HepG2 (cell line): Measurements from ENCODE around the gene PSENEN. TPM values are rescaled to one million over a fixed set of nuclear protein-coding genes. Genes with fewer than 3 reads are reported as not detected.

ENCODE experiments used
- ARID5B ChIP-seq: IDR thresholded peaks from 2 replicates; pipeline ENCODE4 v1.4.0; 2020; ENCODE audit warnings: mild to moderate bottlenecking, missing genetic modification reagents
- MBNL3 ChIP-seq: fragments of 250-450 bp; sonication (Bioruptor Pico); conservative IDR thresholded peaks from 2 replicates; pipeline ENCODE4 v1.8.0; 2022; ENCODE audit warnings: mild to moderate bottlenecking, inconsistent platforms
- MEF2D ChIP-seq: sonication (generic); formaldehyde crosslinking; IDR thresholded peaks from 2 replicates; pipeline ENCODE4 v1.5.1; 2020; ENCODE audit warnings: mild to moderate bottlenecking, missing genetic modification reagents
- NONO ChIP-seq, 2 experiments: fragments of 450-650 bp in 1 of 2; sonication (generic) in 1 of 2; formaldehyde crosslinking in 1 of 2; IDR thresholded peaks in 1 of 2; conservative IDR thresholded peaks in 1 of 2; 2 replicates each; pipeline versions ENCODE4 v1.6.1 to v1.8.0; 2017 to 2022; ENCODE audit warnings: mild to moderate bottlenecking in 1 of 2, missing genetic modification reagents in 1 of 2, moderate library complexity in 1 of 2
- RFX3 ChIP-seq: IDR thresholded peaks from 2 replicates; pipeline ENCODE4 v1.6.1; 2016; ENCODE audit warnings: missing biosample characterization, missing genetic modification reagents
- SRSF9 ChIP-seq: fragments of 200-400 bp; formaldehyde crosslinking; IDR thresholded peaks from 2 replicates; pipeline ENCODE4 v1.6.1; 2018; ENCODE audit warnings: borderline replicate concordance, mild to moderate bottlenecking, low read depth, low read length; ENCODE audit not compliant: insufficient read depth, poor library complexity, severe bottlenecking
- TARDBP ChIP-seq: sonication (generic); formaldehyde crosslinking; IDR thresholded peaks from 2 replicates; pipeline ENCODE4 v1.8.0; 2022; ENCODE audit warnings: mild to moderate bottlenecking, missing genetic modification reagents
- THAP9 ChIP-seq: sonication (generic); formaldehyde crosslinking; IDR thresholded peaks from 2 replicates; pipeline ENCODE4; 2020; ENCODE audit warnings: missing genetic modification reagents, mild to moderate bottlenecking, borderline replicate concordance
- ZNF562 ChIP-seq: sonication (generic); formaldehyde crosslinking; IDR thresholded peaks from 2 replicates; pipeline ENCODE4 v1.8.0; 2022; ENCODE audit warnings: missing genetic modification reagents, borderline replicate concordance
- ZNF788 ChIP-seq: sonication (generic); formaldehyde crosslinking; IDR thresholded peaks from 2 replicates; pipeline ENCODE4 v1.5.0; 2020; ENCODE audit warnings: mild to moderate bottlenecking, missing genetic modification reagents, borderline replicate concordance
- polyA plus RNA-seq, 8 experiments: library from polyadenylated mRNA; depleted of rRNA in 3 of 8; stranded (reverse) in 7 of 8; unstranded in 1 of 8; fragments of >200 nt; fragmentation: Illumina TruSeq in 4 of 8; extraction: Trizol in 4 of 8; gene quantifications; 2 replicates each; pipeline versions ENCODE4 v1.2.1 to v1.2.3, GENCODE V29; 2011 to 2016; ENCODE audit warnings: low read depth in 4 of 8, missing spikeins in 1 of 8, mixed read lengths in 1 of 8; ENCODE audit not compliant: insufficient read depth in 1 of 8
- total RNA-seq, 5 experiments: library from RNA; depleted of rRNA; stranded (reverse); fragments of >200 nt; fragmentation: Illumina TruSeq; extraction: Trizol; gene quantifications; 2 replicates each; pipeline ENCODE4 v1.2.3, GENCODE V29; 2016; ENCODE audit warnings: low read depth in 1 of 5
- TF ChIP-seq, protein P1 (sequence below): IDR thresholded peaks from 2 replicates; pipeline ENCODE4 v1.6.1; 2016; ENCODE audit warnings: missing compliant biosample characterization, missing genetic modification reagents, borderline replicate concordance
- TF ChIP-seq, protein P2 (sequence below): sonication (generic); formaldehyde crosslinking; IDR thresholded peaks from 2 replicates; pipeline ENCODE4 v1.4.0; 2020; ENCODE audit warnings: low read depth, mild to moderate bottlenecking, missing genetic modification reagents
- TF ChIP-seq, protein P3 (sequence below): sonication (generic); formaldehyde crosslinking; IDR thresholded peaks from 2 replicates; pipeline ENCODE4 v1.4.0; 2020; ENCODE audit warnings: mild to moderate bottlenecking, low read depth, missing genetic modification reagents
- TF ChIP-seq, protein P4 (sequence below): IDR thresholded peaks from 2 replicates; pipeline ENCODE4 v1.6.1; 2012; ENCODE audit warnings: low read depth, low read length, improper control_type of control experiment

The PSENEN gene
- total and polyA plus RNA-seq, 2 of the 13 experiments (the other 11 are each of a cell fraction or from before 2014, with no cell fraction given), result 16.9 to 34.2 TPM

GRCh38 chr19:35748106-35749020, 2.9 kb downstream of the PSENEN start, which contains the start of gene LIN37 (continued):
- TF ChIP-seq, protein P1, sequence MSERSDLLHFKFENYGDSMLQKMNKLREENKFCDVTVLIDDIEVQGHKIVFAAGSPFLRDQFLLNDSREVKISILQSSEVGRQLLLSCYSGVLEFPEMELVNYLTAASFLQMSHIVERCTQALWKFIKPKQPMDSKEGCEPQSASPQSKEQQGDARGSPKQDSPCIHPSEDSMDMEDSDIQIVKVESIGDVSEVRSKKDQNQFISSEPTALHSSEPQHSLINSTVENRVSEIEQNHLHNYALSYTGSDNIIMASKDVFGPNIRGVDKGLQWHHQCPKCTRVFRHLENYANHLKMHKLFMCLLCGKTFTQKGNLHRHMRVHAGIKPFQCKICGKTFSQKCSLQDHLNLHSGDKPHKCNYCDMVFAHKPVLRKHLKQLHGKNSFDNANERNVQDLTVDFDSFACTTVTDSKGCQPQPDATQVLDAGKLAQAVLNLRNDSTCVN (CRISPR knock-in tag), result 0 out of 2 replicates have a peak, but pooled peaks have one; percentile 69
- peak; percentile 65; the same call in 1 of the 2 replicates for TF ChIP-seq MEF2D (CRISPR knock-in tag)
- no peak for TF ChIP-seq RFX3
- TF ChIP-seq, protein P2, sequence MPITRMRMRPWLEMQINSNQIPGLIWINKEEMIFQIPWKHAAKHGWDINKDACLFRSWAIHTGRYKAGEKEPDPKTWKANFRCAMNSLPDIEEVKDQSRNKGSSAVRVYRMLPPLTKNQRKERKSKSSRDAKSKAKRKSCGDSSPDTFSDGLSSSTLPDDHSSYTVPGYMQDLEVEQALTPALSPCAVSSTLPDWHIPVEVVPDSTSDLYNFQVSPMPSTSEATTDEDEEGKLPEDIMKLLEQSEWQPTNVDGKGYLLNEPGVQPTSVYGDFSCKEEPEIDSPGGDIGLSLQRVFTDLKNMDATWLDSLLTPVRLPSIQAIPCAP (CRISPR knock-in tag), result no peak
- no peak for TF ChIP-seq ZNF562 (CRISPR knock-in tag)
- peak; percentile 34; the same call in 1 of the 2 replicates for TF ChIP-seq TARDBP
- peak; percentile 61; the same call in 1 of the 2 replicates for TF ChIP-seq ZNF788 (CRISPR knock-in tag)
- TF ChIP-seq SRSF9, result no peak
- TF ChIP-seq, protein P3, sequence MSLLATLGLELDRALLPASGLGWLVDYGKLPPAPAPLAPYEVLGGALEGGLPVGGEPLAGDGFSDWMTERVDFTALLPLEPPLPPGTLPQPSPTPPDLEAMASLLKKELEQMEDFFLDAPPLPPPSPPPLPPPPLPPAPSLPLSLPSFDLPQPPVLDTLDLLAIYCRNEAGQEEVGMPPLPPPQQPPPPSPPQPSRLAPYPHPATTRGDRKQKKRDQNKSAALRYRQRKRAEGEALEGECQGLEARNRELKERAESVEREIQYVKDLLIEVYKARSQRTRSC (CRISPR knock-in tag), result no peak
- TF ChIP-seq THAP9 (CRISPR knock-in tag), result peak; percentile 76; the same call in 1 of the 2 replicates
- TF ChIP-seq ARID5B (CRISPR knock-in tag), result 0 out of 2 replicates have a peak, but pooled peaks have one; percentile 39
- TF ChIP-seq MBNL3 (CRISPR knock-in tag), result no peak
- TF ChIP-seq, protein P4, sequence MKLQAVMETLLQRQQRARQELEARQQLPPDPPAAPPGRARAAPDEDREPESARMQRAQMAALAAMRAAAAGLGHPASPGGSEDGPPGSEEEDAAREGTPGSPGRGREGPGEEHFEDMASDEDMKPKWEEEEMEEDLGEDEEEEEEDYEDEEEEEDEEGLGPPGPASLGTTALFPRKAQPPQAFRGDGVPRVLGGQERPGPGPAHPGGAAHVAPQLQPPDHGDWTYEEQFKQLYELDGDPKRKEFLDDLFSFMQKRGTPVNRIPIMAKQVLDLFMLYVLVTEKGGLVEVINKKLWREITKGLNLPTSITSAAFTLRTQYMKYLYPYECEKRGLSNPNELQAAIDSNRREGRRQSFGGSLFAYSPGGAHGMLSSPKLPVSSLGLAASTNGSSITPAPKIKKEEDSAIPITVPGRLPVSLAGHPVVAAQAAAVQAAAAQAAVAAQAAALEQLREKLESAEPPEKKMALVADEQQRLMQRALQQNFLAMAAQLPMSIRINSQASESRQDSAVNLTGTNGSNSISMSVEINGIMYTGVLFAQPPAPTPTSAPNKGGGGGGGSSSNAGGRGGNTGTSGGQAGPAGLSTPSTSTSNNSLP, result no peak
- no peak for TF ChIP-seq NONO (IDR thresholded peaks at IDR 0.05)
- TF ChIP-seq NONO (CRISPR knock-in tag; conservative IDR thresholded peaks at IDR 0.05), result peak; percentile 37; the same call in 1 of the 2 replicates
